Osteoblast (primary cell): ENCODE measurements around the gene GDF9. TPM values are rescaled to one million over a fixed set of nuclear protein-coding genes. Genes with fewer than 3 reads are reported as not detected.

ENCODE experiments used
- DNase-seq: peaks from one replicate; pipeline ENCODE4 v3.0.0; 2011; ENCODE audit warnings: low spot score, mixed read lengths; ENCODE audit not compliant: insufficient read length; ENCODE audit errors: missing footprints
- H2AFZ ChIP-seq: 2 replicates; pipeline ENCODE4 v1.6.0; 2011; ENCODE audit warnings: mild to moderate bottlenecking, low read length
- H3K27ac ChIP-seq: 2 replicates; pipeline ENCODE4 v1.5.1; 2011; ENCODE audit warnings: mild to moderate bottlenecking, low read depth, low read length, moderate library complexity
- H3K27me3 ChIP-seq: 2 replicates; pipeline ENCODE4 v1.6.0; 2012; ENCODE audit warnings: mild to moderate bottlenecking, control low read depth, inconsistent platforms, low read length, moderate library complexity; ENCODE audit not compliant: insufficient read depth
- H3K36me3 ChIP-seq: 2 replicates; pipeline ENCODE4 v1.5.1; 2011; ENCODE audit warnings: mild to moderate bottlenecking, low read length, control low read depth, moderate library complexity; ENCODE audit not compliant: insufficient read depth
- H3K4me1 ChIP-seq: 2 replicates; pipeline ENCODE4 v1.5.1; 2011; ENCODE audit warnings: mild to moderate bottlenecking, low read length, control low read depth, moderate library complexity; ENCODE audit not compliant: insufficient read depth
- H3K4me2 ChIP-seq: 2 replicates; pipeline ENCODE4 v1.6.0; 2011; ENCODE audit warnings: mild to moderate bottlenecking, low read length; ENCODE audit not compliant: insufficient read depth
- H3K4me3 ChIP-seq: fragments of 200-600 bp; sonication (generic); 3 replicates; pipeline ENCODE4 v1.5.1; 2012; ENCODE audit warnings: mild to moderate bottlenecking, low read length, inconsistent platforms; ENCODE audit not compliant: insufficient read depth
- H3K79me2 ChIP-seq: 2 replicates; pipeline ENCODE4 v1.6.0; 2012; ENCODE audit warnings: mild to moderate bottlenecking, low read length, control low read depth, inconsistent platforms; ENCODE audit not compliant: insufficient read depth
- H3K9me3 ChIP-seq: 2 replicates; pipeline ENCODE4 v1.5.1; 2011; ENCODE audit warnings: low read depth, low read length, control low read depth
- H4K20me1 ChIP-seq: 2 replicates; pipeline ENCODE4 v1.6.0; 2012; ENCODE audit warnings: mild to moderate bottlenecking, low read length, control low read depth; ENCODE audit not compliant: insufficient read depth
- CTCF ChIP-seq: IDR thresholded peaks from 2 replicates; pipeline ENCODE4 v1.5.1; 2011; ENCODE audit warnings: mild to moderate bottlenecking, low read depth, low read length, moderate library complexity; ENCODE audit errors: extremely low read depth
- total RNA-seq: library from RNA; depleted of rRNA; stranded (reverse); fragments of >200 nt; gene quantifications from 2 replicates; pipeline ENCODE4 v1.2.3, GENCODE V29; 2012

Gene GDF9
- total RNA-seq, 1 donor, result 0.36 TPM

GRCh38 chr5:132873119-132873929, 7.1 kb upstream of the GDF9 start, which contains the start of gene LEAP2:
LEAP2 (plus strand) TSS chr5:132873668; CDS start chr5:132873695, 27 bp downstream.
- Histone ChIP-seq H3K36me3 (peaks cover 55% of the 10 kb centered on the region), H3K27me3 (no peaks in the 10 kb centered on the region), H3K4me3 (no peak within 1 kb of the TSS), H3K9me3 (no peaks in the 10 kb centered on the region), H3K27ac (no peak within 1 kb of the TSS), H3K4me1 (peaks cover 30% of the 10 kb centered on the region), H2AFZ (no peak within 1 kb of the TSS), H3K4me2 (no peak within 1 kb of the TSS), H4K20me1 (peaks cover 20% of the 10 kb centered on the region), H3K79me2 (peaks cover 5% of the 10 kb centered on the region)
- no peak for TF ChIP-seq CTCF
- DNase-seq, result no peak

- Histone ChIP-seq H3K9me3 (no peaks in the 10 kb centered on the region), H3K36me3 (peaks cover 54% of the 10 kb centered on the region), H3K4me1 (peaks cover 24% of the 10 kb centered on the region), H2AFZ (no peak overlapping the region), H3K4me3 (no peak overlapping the region), H3K27me3 (no peaks in the 10 kb centered on the region), H3K4me2 (no peak overlapping the region), H3K79me2 (peaks cover 8% of the 10 kb centered on the region), H4K20me1 (peaks cover 14% of the 10 kb centered on the region), H3K27ac (no peak overlapping the region)
- DNase-seq, result no peak
- no peak for TF ChIP-seq CTCF
Measured at GRCh38 chr5:132872788-132873118, 6.5 kb upstream of the GDF9 start.

DNA sequence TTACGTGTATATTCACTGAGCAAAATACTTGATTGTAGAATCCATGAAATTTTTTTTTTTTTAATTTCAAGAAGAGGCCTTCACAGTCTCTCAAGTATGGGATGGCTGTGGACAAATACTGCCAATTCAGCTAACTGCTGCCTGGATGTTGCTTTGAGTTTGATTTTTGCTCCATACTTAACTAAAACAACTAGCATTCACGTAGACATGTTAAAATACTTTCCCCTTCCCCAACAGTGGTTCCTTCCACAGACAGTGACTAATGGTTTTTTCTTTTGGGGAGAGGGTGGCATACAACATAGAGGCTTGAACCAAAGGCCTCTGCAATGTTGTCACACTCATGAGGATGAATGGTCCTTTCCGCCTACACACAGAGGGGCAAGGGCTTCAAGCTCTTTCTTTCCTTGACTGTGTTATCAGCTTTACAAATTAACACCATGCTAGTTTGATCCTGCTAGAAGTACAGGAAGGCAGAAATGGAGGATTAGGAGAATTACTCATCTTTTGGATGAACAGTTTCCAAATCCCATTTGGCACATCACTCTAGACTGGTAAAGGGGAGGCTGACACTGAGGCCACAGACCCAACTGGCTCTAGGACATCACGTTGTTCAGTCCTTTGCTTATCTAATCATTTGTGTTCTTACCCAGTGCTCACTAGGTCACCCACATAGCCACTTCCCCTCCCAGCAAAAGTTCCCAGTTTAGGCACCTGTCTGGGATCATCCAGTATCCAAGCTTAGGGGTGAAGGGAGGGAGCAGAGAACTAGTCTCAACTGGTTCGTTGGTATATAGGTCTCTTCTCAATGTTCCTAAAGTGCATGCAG, 5.4 kb upstream of the GDF9 start:
- TF ChIP-seq CTCF, result no peak
- H3K27ac ChIP-seq, result peak overlapping the region; percentile 39
- no peak overlapping the region for H3K4me3 ChIP-seq
- H3K4me2 ChIP-seq, result no peak overlapping the region
- no peaks in the 10 kb centered on the region for H3K27me3 ChIP-seq
- no peaks in the 10 kb centered on the region for H3K9me3 ChIP-seq
- H3K36me3 ChIP-seq, result peaks cover 54% of the 10 kb centered on the region
- H3K79me2 ChIP-seq, result peaks cover 18% of the 10 kb centered on the region
- peaks cover 24% of the 10 kb centered on the region for H3K4me1 ChIP-seq
- no peak for DNase-seq
- no peak overlapping the region for H2AFZ ChIP-seq
- peaks cover 19% of the 10 kb centered on the region for H4K20me1 ChIP-seq

GRCh38 chr5:132870801-132871200, 4.5 kb upstream of the GDF9 start:
- H3K9me3 ChIP-seq, result no peaks in the 10 kb centered on the region
- H3K4me1 ChIP-seq, result peaks cover 19% of the 10 kb centered on the region
- no peaks in the 10 kb centered on the region for H3K27me3 ChIP-seq
- TF ChIP-seq CTCF, result no peak
- peaks cover 21% of the 10 kb centered on the region for H3K79me2 ChIP-seq
- peaks cover 13% of the 10 kb centered on the region for H4K20me1 ChIP-seq
- no peak overlapping the region for H2AFZ ChIP-seq
- DNase-seq, result no peak
- H3K4me3 ChIP-seq, result no peak overlapping the region
- peaks cover 50% of the 10 kb centered on the region for H3K36me3 ChIP-seq
- H3K27ac ChIP-seq, result no peak overlapping the region
- no peak overlapping the region for H3K4me2 ChIP-seq
